Hematopoietic multipotent progenitor cell (in vitro differentiated cells): ENCODE measurements around the gene TRIM40. TPM values are rescaled to one million over a fixed set of nuclear protein-coding genes. Genes with fewer than 3 reads are reported as not detected.
A peak's percentile ranks its signal among the peaks of the same experiment; 100 is the strongest.

Experiments used
- DNase-seq, 3 donors: peaks; one replicate each; pipeline ENCODE4 v3.0.0-alpha.2; 2011 to 2015; ENCODE audit warnings: low read depth in 2 of 3, low spot score in 2 of 3
- total RNA-seq: library from RNA; depleted of rRNA; stranded (reverse); fragments of >200 nt; gene quantifications from one replicate; pipeline ENCODE4 v1.2.3, GENCODE V29; 2012

Gene TRIM40, protein sequence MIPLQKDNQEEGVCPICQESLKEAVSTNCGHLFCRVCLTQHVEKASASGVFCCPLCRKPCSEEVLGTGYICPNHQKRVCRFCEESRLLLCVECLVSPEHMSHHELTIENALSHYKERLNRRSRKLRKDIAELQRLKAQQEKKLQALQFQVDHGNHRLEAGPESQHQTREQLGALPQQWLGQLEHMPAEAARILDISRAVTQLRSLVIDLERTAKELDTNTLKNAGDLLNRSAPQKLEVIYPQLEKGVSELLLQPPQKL
- under 0.01 TPM for total RNA-seq

DNA sequence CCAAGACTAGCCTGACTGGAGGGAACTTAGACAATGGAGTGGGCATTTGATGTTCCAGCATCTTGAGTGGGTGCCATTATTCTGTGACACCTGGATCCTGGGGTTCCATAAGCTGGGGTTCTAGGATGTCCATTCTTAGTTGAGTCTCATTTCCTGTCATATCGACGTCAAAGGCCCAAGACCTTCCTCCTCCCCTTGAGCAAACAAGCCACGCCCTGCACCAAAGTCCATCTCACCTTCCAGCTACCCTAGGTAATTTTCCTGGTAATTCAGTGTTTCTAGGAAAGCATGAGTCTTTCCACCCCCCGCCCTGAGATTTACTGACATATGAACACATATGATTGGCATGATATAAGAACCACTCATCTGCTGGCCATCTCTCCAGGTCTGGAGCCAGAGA is at the start of gene TRIM40:
Gene TRIM40, plus strand, starts transcription at position 384 of the 400 bp plus-strand sequence. CDS start 897 bp downstream, outside the sequence.
- no peak for DNase-seq

DNA sequence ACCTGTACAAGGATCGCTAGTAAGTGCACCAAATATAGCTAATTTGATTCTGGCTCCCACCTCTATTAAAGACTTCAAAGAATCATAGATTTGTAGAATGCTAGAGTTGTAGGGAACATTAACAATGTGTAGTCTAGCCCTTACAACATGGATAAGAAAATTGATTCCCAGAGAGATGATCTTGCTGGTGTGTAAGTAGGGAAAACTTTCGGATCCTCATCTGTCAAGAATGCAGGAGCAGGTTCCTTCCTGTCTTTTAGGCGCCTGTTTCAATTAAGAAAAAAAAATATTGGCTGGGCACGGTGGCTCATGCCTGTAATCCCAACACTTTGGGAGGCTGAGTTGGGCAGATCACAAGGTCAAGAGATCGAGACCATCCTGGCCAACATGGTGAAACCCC is 48.1 kb upstream of the TRIM40 start:
- DNase-seq: no peak

DNA sequence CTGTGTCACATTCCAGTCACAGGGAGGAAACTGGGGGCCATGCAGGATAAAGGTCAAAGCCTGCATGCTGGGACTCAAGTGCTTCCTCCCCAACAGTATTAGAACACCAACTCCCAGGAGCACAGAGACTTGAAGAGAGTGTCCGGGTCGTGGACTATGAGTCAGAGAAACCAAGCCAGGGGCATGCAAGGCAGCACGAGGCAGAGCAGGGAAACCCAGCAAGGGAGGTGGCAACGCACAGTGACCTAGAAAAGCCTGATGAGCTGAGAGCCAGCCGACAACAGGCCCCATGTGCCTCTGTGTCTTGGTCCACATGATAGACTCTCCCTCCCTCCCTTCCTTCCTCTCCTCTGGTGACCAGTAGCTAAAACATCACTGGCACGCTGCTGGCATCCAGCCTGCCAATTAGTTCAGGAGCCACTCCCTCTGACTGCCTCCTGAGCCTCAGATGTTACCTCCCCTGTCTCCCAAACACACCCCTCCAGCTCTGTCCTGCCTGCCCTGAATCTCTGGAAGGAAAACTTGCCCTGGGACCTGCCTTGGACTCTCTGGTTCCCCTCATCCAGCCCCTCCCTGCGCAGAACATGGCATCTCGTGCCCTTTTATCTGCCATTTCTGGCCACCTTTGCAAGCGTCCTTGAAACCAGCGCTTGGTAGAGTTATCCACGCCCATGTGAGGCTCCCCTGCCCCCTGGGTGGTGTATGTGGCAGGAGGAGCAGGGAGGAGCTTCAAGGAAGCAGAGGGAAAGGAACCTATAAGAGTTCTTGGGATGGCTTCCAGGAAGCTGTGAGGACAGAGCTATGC is 44.2 kb upstream of the TRIM40 start:
- DNase-seq: no peak

DNA sequence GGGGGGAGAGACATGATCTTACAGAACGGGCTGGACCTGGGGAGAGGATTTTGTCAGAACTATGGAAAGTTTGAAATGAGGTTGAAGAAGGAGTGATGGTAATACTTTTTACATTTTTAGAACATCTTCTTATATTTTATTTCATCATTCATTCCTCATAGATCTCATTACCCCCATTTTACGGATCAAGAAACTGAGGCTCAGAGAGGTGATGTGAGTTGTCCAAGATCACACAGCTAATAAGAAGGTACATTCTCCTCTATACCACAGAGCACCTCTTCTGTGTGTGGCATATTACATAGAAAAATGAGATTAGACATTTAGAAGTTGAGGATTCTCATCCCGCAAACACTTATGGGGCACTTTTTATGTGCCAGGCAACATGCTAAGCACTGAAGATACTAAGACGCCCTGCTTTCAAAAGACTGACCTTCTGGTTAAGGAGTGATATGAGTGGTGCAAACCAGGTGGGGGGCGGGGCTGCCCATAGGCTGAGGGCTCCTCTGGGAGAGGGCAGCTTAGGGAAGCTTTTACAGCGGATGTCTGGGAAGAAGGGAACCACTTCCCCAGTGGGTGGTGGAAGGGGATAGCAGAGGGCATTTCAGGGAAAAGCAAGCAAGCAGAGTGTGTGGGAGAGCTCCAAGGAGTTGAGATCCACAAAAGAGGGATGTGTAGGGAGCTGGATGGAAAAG is 42.9 kb upstream of the TRIM40 start:
- no peak for DNase-seq

DNA sequence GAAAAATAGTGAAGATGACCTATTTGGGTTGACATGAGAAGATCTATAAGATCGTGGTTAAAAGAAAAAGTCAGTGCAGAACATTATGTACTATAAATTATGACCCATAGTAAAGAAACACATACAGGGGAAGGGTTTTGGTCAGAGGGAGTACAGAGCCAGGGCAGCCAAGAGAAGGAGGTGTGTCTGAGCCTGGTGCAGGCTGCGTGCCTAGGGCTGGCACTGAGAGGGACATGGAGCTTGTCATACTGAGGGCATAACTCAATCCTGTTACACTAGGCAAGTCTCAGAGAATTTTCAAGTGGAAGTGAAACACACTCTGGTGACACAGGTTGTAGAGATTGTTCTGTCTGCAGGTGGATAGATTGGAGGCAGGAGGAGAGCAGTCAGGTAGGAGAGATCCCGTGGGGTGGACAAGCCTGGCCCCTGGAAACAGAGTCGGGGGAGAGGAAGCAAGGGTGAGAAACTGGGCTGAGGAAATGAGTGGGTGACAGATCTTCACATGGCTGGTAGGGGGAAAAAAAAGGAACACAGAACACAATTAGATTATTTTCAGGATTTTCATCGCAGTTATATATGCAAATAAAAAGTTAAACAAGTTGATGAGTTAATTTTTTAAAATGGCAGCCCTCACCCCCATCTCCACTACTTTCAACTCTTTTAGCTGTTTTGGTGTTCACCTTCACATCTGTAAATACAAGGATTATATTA is 41.8 kb upstream of the TRIM40 start:
- DNase-seq: no peak

DNA sequence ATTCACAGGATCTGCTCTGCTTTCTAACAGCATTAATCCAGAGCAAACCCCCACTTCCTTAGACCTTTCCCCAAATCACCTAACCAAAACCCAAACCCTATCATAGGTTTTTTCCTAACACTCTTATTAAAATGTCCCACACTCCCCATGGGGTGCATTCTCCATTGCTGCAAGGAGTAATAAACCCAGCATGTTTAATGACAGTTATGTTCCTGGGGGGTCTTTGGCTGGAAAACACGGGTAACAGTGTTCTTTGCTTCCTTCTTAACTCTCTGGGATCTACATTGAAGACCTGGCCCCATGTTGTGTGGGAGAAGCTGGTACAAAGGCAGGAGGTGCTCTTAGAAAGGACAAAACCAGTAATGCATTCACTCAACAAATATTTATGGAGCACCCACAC is 39.1 kb upstream of the TRIM40 start:
- no peak for DNase-seq

DNA sequence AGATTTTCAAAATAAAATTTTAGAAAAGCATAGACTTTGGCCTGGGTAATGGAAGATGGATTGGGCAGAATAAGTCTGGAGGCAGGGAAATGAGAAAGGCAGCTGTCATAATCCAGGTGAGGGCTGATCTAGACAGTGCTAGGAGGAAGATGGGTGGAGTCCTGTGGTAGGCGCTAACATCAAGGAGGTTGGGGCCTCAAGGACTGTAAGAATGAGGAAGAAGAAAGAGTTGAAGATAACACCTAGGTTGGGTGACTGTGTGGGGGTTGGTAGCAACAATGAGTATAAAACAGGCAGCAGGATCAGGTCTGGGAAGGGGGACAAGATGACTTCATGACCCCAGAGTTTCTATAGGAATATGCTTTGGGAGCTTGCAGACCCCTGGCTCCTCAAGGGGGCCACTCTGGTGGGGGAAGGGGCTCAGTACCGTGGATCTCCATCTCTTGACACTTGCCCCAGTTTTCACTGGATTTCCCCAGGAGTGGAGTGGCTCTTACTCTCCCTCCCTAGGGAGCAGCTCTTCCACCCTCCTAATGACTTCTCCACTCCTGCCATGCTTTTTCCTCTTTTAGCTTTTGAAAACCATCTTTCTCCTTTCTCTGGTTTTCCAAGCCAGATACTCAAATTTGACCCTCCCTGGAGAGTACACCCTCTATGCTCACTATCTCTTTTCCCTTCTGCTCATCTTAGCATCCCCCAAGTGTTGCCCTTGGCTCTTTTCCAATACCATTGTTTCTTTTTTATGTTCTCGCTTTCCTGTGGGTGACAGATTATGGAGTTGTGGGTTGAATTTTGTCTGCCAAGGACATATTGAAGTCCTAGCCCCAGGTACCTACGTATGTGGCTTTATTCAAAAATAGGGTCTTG is 37.8 kb upstream of the TRIM40 start:
- no peak for DNase-seq

DNA sequence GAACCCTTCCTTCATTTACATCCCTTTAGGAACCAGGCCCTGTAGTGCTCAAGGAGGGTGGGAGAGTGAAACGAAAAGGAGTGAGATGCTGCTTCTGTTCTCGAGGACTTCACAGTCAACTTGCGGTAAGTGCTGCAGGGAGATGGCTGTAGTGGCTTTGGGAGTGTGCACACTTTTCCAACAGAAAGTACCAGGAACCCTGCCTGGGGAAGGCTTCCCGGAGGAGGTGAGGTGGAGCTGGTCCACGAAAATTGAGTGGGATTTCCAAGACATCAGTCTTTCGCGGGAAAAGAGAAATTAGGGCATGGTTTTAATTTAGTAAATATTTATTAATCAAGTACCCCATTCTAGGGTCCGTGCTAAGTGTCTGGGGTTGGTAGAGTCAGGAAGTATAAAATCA is 35.8 kb upstream of the TRIM40 start:
- no peak for DNase-seq

DNA sequence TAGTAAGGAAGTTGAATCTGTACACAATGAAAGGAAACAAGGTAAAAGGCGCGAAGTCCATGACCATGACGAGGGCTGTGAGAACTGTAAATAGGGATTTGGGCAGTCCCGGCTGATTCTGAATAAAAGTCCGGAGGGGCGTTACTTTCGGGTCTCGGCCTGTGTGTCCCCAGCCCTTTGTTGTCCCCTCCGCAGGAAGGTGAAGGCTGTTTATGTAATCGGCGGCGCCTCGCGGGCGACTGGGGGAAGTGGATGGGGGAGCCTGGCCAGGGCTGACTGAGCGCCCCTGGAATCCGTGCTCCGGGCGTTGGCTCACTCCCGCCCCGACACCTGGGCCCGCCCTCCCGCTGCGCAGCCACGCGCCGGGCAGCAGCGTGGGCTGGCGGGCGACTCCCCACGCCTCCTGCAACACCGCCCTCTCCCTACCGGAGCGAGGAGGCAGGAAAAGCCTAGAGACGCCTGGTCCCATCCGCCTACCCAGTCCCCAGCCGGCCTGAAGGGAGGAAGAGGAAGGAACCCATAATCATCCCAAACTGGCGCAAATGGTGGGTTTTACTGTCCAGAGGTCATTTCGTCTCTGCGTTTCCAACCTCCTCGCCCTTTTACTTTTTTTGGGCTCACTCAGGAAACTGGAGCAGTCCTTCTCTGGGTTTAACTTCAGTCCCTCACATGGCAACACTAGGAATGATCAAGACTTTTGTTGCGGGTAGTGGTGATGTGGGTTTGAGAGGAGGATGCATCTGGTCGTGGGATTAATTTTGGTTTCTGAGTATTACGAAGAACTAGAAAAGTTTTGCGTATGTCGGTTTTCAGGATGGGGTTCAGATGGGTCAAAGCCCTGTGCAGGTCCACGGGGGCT is 35.1 kb upstream of the TRIM40 start:
- peak in 2 of 3 donors; percentile 49 to 61 for DNase-seq

DNA sequence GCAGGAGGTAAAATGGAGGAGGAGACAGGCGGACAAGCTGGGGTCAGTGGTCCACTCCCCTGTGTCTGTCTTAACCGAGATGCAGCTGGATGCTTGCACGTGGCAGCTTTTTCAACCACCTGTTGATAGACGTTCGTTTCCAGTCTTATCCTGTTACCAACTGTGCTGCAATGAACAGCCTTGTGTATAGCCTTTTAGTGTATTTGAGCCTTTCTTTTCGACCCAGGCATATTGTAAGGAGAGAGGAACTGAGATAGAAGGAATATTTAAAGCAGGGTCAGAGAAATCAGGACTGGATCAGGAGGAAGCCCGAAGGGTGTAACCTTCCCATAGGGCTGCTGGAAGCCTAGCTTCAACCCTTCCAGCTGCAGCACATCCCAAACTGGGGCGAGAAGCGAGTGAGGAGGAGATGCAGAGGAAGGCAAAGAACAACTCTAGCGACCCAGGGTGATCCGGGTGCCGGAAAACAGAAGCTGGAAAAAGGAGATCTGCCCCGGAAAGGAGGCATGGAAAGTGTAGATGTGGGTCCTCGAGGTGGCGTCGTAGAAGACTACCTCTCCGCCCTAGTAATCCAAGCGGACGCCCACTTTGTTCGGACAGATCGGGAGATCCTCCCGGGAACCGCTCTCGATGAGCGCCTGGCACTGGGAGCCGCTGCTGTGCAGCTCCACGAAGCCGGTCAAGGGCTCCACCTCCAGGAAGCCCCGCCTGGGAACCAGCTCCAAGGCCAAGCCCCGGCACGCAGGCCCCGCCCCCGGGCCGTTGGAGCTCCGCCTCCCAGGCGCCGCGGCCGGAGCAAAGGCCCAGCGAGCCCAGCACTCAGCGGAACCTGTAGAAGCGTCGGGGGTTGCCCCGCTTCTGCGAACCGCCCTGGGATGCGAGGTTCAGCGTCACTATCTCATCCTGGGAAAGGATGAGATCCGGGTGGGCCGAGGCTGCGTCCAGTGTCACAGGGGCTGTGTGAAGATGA is 34.2 kb upstream of the TRIM40 start:
- DNase-seq: peak in 2 of 3 donors; percentile 29 to 49

DNA sequence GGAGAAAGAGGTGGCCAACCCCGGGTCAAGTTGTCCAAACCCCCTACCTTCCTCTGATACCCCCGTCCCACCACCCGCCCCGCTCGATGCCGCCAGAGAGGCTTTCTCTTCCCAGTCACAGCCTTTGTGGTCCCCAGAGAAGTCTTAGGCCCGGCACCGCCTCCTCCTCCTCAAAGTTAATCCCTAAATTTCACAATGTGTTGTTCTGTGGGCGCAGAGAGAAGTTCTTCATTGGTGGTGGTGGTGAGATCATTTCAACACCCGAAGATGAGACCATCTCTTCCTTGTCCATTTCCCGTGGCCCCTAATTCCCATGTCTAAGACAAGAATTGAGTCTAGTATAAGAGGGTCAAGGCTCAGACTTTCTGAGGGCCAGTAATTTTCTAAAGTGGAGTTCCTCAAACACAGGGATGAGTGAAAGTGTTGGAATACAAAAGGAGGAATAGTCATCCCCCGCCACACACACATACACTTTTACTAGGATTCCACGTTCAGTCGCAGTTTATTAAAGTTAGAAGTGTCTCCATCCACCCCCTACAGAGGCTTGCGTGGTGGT is 33.4 kb upstream of the TRIM40 start:
- no peak for DNase-seq

DNA sequence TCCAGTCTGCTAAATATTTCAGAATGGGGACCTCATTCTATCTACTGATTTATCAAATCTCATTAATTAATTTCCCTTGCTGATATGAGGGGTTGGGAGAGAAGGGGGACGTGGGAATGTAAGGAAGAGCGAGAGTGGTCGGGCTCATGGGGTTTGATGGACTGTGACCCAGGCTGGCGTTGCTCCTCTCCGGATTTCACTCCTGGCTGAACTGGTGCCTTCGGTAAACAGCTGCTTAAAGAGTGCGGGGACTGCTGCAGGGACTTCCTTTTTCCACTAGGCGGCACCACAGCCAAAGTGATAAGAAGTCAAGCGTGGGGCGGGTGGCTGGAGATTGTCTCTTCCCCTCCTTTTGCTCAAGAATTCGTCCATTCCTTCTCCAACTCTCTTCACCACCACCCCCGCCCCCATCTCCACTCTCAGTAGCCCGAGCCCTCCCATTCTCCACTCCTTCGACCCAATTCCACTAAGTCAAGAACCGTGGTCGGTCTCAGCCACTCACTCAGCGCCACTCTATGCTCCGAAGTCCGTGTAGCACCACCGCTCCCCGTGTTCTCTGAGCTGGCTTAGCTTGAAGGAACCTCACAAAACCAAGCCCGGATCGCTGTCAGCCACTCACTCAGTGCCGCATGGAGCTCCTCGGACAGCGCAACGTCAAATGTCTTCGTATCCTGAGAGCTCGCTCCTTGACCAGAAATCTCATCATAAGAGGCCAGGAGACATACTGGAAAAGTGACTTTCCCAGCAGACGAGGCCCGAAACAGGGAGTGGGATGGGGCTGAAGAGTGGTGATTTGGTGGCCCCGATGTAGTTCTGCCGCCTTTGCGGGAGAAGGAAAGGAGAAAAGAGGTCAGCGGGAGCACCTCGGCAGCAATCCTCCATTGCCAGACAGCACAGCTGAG is 32.7 kb upstream of the TRIM40 start:
- peak; percentile 65 to 94 (median 84) for DNase-seq

DNA sequence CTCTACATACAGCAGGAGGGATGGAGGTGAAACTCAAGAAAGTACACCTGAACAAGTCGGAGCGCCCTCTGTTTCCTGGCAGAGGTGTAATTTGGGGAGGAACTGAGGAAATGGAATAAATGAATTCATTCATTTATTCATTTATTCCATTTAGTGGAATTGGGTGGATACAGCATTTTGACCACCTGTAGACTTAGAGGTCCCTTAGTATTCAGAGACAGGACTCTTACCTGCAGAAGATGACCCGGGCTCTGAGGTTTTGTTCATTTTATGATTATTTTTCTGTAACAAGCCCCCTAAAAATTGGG is 32.1 kb upstream of the TRIM40 start:
- no peak for DNase-seq

DNA sequence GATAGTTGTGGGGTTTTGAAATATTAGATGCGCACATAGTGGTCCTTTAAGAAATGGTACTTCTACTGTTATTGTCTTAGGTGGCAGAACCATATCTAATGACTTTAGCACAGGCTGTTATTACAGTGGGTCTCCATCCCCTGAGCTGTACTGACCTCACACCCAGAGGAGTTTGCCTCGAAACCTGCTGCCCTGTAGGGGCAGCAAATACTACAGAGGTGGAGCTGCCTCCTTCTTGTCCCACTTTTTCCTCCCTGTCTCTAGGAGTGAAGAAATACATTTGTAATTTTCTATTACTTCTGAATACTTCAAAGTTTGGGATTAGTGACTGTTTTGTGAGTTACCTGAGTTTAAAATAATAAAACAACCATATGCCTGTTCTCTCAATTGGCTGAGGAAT is 31.3 kb upstream of the TRIM40 start:
- no peak for DNase-seq

DNA sequence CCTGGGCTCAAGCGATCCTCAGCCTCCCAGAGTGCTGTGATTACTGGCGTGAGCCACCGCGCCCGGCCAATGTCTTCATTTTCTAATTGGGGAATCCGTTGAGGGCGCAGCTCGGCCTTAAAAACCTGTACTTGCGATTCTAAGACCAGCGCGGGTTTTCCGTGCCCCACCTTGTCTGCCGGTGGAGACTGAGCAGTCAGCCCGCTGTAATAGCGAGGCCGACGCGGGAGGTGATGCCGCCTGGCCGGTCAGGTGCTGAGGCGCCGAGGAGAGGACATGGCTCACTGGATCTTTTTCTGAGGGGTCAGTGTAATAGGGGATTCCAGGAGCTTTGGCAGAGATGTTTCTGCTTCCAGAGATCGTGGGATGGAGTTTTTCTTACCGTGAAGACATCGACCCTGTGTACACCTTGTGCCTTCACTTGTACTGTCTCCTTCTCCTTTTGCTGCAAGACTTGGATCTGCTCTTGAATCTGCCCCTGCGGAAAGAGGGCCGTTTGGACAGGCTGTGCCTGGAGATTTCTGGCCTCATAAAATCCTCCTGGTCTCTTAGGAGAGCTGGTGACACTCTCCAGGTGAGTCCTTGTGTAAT is 24.6 kb upstream of the TRIM40 start:
- no peak for DNase-seq

DNA sequence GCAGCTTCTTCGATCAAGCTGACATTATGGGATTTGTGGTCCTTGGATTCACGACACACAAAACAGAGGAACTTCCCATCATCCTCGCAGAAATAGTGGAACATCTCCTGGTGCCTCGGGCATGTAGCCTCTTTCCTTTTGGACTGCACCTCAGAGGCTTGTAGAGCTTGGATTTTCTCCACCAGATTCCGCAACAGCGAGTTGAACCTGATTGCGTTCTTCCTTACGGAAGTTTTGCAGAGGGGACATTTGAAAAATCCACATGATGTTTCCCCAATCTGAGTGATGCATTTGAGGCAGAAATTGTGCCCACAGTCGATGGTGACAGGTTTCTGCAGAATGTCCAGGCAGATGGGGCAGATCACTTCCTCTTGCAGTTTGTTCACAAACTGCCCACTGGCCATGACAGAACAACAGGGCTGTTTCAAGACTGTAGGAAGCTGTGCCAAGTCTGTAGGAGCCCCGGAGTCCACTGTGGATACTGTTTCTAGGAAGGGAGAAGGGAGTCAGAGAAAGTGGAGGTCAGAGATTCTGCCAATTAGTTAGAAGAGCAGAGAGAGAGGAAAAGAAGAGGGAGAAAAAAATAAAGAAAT is 23.4 kb upstream of the TRIM40 start:
- DNase-seq: no peak
